Inflammatory macrophage treated with lipopolysaccharide for 4 hours (primary cell): Measurements from ENCODE around the gene CEP41.

Experiments
- DNase-seq: peaks from one replicate; pipeline ENCODE4 v3.0.0-alpha.2; 2020

Gene CEP41

DNA sequence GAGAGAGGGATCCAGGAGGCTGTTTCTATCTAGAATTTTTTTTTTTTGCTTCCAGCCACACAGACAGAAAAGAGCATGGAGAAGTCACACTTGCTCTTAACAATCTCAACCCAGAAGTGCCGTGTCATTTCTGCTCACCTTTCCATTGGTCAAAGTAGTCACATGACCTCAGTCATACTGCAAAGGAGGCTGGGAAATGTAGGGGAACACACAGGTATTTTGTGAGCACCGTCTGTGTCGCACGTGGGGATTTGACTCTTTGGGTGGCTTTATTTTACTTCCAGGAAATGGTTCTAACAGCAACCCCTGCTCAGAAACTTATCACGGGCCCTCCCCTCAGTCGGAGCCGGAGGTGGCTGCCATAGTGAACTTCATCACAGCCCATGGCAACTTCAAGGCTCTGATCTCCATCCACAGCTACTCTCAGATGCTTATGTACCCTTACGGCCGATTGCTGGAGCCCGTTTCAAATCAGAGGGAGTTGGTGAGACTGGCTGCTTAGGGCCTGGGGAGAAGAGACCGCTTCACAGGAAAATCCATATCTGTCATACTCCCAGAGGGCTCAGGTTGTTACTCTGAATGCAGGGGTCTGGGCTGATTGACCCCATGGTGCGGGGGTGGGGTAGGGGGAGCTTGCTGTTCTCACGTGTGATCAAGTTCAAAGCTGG, 73.6 kb downstream of the CEP41 start:
- DNase-seq = no peak

- no peak for DNase-seq
These were observed 74.3 kb downstream of the CEP41 start for GRCh38 chr7:130366564-130366963.

- no peak for DNase-seq
These were observed 75.0 kb downstream of the CEP41 start for GRCh38 chr7:130365511-130366441.

DNA sequence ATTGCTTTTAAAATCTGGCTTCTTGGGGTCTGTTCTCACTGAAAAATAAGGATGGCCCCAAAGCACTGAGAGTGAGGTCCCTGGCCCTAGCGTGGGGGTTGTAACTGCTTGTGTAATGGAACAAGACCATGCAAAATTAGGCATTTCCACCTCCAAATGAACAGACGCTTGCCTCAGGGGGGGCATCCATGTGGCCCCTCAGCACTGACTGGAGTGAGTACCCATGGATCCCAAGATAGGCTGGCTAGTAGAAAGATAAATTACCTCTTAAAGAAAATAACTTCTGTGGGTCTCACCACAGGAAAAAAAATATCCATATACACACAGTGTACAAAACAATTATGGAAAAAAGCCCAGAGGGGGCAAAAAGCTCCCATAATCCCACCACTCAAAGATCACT, 75.7 kb downstream of the CEP41 start:
- DNase-seq = no peak

DNA sequence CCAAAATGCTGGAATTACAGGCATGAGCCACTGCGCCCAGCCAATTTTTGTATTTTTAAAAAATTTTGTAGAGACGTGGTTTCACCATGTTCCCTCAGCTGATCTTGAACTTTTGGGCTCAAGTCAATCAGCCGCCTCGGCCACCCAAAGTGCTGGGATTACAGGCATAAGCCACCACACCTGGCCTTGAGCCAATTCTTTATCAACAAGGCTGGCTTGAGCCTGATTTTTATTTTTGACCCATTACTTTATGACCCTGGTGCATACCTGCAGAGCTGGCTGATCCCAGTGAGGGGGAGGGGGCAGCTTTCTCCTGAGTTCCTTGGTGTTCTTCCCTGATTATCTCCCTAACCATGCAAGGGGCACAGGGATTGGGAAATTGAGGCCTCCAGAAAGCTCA, 76.4 kb downstream of the CEP41 start:
- DNase-seq = no peak

DNA sequence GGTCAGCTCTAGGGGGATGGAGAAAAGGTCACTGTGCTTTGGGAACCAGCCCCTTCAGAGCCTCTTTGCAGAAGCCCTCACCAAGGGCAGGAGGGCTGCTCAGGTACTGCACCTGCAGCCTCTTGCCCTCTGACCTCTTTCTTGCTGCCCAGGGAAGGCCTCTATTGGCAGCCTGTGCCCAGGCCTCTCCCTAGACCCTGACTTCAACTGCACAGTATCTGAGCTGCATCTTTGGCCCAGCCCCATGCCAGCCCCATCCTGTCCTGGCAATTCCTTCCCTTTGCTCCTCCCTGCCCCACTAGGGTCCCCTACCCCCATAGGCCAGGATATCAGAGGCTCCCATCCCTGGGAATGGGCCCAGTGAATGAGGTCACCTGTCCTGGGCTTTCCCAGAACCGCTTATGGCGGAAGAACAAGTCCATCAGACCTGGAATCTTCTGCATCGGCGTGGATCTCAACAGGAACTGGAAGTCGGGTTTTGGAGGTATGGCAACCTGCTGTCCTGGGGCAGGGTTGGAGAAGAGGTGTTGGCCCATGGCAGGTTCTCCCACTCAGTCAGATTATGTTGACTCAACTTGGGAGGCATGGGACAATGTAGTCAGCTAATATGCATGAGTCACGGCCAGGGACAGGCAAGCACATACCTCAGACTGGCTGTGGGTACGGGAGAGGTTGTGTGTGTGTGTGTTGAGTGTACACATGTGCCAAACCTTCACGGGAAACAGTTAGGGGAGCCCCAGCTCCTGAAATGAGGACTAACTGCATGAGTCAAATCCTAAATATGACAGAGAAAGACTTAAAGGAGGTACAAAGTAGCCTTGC, 77.6 kb downstream of the CEP41 start:
- no peak for DNase-seq

GRCh38 chr7:130362251-130362816, 78.5 kb downstream of the CEP41 start:
- no peak for DNase-seq

GRCh38 chr7:130361681-130362080, 79.1 kb downstream of the CEP41 start:
- DNase-seq = no peak

- DNase-seq = no peak
These were observed 80.3 kb downstream of the CEP41 start for GRCh38 chr7:130360518-130360917.

- DNase-seq = no peak
These were observed 81.4 kb downstream of the CEP41 start for GRCh38 chr7:130359276-130359857.

DNA sequence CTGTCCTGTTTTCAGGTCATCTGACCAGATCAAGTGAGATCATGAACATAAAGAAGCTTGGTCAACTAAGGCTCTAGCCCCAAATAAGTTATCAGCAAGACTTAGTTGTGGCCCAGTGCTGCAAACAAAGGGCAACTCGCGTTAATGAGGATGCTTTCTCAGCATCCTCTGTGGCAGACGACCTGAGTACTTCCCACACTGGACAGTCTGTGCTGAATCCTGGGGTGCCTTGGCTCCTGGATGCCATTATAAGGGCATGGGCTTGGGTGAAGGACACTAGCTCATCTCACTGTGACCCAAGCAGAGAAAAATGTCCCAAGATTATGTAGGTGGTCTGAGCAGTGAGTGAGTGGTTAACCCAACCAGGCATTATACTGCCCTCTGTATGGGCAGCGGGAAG, 82.3 kb downstream of the CEP41 start:
- no peak for DNase-seq

DNA sequence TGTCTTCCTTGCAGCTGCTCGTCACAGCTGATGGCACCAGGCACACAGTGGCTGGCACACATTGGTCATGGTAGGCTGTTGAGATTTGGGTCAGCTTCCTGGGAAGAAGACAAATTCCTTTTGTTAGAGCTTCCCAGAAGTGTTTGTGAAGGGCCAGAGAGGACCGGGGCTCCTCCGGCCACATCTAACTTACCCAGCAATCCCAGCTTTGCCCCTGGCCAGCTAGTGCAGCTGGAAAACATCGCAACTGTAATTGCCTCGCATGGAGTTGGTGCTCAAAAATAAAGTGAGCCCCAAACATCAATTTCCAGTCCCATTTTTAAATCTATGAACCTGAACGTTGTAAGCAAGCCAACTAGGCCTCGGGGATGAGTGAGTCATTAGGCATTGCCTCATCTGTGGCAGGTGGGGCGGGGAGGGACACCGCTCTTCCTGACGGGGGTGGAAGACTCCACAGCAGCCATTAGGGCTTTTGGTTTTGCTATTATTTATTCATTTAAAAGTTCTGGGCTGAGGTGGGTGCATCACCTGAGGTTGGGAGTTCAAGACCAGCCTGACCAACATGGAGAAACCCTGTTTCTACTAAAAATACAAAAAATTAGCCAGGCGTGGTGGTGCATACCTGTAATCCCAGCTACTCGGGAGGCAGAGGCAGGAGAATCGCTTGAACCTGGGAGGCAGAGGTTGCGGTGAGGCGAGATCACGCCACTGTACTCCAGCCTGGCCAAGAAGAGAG, 83.8 kb downstream of the CEP41 start:
- no peak for DNase-seq

DNA sequence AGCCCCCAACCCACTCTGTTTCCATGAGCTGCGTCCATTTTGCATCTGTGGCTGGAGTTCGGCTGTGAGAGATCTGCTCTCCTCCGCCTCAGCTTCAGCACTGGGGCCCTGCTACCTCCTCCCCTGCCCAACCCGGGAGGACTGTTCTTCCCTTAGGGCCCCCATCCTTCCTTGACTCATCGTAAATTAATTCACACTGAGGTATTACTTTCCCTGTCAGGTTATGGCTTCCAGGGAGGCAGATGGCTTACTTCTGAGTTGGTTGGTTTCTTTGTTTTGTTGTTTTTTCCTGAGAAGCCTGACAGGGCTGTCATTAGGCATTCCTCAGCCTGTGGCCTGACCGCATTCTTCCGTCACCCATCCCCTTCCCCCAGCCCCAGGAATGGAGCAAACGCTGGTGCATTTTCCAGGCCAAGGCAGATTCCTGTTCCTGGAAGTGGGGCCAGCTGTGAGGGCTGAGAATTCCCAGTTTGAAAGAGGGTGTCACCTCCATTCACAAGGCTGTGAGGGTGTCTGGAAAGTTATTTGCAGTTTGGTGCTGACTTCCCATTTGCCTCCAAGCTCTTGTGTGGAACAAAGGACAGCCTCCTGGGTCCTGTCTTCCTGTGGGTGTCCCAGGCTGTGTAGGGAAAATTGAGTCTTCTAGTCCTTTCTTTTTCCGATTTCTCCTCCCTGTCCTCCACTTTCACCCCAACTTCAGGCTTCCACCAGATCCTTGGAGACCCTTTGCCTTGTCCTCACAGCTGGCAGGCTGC, 84.5 kb downstream of the CEP41 start:
- DNase-seq = no peak

DNA sequence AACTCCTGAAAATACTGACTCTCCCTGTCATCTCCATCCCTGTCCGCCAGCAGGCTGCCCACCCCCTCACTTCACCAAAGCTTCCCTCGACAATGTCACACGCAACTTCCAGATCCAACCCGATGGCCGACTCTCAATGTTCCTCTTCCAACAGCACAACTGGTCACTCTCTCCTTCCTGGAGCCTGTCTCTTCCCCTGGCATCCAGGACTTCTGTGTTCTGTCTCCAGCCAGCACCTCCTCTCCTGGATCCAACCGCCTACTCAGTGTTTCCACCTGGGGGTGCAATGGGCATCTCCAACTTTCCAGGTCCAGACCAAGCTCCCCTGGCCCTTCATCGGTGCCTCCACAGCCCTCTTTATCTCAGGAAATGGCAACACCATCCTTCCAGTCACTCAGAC, 87.6 kb downstream of the CEP41 start:
- DNase-seq = no peak

DNA sequence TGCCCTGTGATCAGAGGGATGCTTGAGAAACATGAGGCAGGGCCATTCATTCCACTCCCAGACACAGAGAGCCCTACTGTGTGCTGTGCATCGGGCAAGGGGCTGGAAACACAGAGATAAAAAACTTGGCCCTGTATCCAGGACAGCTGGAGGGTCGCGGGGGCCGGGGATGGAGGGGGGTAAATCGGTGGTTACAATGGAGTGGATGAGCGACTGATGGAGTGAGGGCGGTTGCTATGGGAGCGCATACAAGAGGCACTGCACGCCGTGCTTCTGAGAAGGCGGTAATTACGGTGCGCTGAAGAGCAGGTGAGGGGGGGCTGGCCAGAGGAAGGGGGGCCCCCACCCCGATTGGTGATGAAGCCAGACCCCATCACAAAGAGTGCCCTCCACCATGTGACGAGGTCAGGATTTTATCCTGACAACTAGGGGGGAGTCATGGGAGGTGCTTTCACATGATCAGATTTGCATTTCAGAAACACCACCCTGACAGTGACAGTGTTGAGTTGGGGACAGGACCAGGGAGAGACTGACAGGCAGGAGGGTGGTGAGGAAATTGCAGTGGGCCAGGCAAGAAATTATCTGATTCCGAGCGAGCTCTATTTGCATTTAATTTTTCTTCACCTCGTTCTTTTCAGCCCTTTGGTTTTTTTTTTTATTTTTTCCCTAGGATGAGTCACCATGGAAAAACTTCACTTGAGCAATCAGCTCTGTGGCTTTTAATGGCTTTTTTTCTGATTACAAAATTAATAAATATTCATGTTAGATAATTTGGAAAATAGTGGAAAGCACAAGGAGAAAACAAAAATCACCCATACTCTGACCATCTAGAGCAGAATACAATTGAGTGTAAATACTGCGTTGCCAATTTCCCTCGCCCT, 88.4 kb downstream of the CEP41 start:
- DNase-seq = peak; percentile 6

- DNase-seq = no peak
These were observed 89.1 kb downstream of the CEP41 start for GRCh38 chr7:130351791-130352090.

- DNase-seq = no peak
These were observed 89.6 kb downstream of the CEP41 start for GRCh38 chr7:130350945-130351790.

- peak; percentile 10 for DNase-seq
These were observed 90.7 kb downstream of the CEP41 start for GRCh38 chr7:130349911-130350782.
